NCI-H1417 (cell line): ENCODE data around the gene CD180.

Experiments
- DNase-seq, 3 experiments: peaks; one replicate each; lab custom pipeline; 2025; lab: John Stamatoyannopoulos, UW

CD180 gene

DNA sequence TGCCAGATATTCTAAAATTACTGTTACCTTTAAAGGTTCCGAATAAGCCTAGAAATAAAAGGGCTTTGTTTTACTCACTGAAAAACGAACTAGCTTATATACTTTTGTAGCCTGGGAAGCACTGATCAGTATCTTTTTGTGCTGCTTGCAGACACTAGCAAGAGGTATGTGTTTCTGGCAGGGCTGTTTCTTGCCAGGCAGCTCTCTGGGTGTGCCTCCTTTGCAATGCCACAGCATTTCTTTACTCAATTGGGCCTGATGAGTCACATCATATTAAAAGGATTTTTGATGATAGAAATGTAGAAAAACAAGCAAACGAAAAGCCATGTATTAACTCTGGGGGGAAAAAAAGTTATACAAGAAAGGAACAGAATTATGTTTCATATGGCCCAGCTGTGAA lies 35.6 kb downstream of the CD180 start:
- no peak for DNase-seq

DNA sequence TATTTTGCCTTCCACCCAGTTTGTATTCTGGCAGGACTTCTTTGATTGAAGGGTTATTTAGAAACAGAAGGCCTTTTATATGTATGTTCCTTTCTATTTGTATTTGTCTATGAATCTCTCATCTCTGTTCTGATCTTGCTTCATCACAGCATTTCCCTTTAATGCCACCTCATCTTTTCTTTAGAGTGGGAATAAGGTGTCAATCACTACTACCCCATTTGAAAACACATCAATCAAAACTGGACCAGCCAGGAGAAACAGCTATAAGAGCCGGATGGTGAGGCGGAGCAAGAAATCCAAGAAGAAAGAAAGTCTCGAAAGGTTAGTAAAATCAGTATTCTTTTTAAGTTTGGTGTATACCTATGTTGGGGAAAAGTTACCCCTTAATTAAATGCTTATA lies 36.3 kb downstream of the CD180 start:
- no peak for DNase-seq

DNA sequence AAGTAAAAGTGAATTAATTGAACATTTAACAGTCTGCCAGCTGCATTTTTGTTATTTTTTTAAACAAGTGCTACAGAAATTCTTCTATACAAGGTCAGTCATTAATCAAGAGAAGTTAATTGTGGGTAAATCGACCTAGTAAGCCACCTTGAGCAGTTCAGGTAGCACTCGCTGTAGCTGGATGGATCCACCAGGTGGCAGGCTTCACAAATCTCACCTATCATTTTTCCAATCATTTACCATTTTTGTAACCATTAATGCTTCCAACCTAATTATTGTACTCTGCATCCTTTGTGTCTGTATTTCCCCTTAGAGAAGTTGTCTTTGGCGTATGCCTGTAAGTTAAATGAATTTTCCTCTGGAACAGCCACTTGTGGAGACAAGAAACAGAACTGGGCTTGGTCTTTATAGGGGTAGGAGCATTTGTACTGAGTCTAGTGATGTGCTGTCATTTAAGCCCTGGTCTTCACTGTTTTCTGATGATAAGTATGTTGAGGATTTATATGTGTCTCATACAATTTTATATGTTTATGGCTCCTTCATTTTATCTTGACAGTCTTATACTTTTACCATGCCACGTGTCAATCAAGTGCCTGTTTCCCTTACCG lies 39.5 kb downstream of the CD180 start:
- peak; percentile 3 to 37 (median 36) for DNase-seq

DNA sequence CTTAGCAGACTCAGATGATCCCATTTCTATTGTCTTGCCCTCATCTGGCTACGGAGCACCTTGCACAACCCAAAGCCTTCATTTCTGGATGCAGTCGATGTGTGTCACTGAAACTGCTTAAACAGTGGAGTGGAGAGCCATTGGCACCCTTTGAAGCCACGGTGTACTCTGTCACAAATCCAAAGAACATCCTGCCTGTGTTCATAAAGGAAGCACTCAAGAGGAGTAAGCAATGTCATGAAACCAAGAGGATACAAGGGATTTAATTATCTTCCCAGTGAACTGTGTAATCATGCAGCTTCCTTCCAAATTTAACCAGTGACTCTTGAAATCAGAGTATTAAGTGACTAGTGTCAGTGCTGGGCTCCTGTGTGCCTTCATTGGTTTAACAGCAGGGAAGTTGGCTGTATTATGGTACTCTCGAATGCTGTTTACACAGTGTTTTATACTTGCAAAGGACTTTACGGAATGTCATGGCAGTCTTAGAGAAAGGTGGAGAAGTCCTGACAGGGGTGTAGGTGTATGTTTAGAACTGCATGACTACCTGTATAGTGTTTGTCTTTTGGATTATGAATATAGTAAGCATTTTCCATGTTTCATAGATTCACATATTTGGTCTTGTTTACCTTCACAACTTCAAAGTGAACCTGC lies 41.9 kb downstream of the CD180 start:
- DNase-seq = peak in 2 of 3 experiments; percentile 1 to 82

DNA sequence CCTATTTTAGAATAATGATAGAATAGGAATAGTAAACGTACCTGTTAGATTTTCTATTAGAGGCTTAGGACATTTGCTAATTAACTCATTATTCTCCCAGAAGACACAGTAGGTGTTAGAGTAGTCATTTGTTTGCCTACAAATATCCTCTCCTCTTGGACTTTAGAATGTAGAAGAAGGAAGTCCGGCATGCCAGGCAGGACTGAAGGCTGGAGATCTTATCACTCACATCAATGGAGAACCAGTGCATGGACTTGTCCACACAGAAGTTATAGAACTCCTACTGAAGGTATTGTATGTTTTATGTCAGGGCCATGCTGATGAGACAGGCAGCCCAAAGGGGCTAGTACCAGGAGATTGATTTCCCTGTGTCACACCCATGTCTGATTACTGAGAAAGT lies 43.3 kb downstream of the CD180 start:
- DNase-seq = no peak

DNA sequence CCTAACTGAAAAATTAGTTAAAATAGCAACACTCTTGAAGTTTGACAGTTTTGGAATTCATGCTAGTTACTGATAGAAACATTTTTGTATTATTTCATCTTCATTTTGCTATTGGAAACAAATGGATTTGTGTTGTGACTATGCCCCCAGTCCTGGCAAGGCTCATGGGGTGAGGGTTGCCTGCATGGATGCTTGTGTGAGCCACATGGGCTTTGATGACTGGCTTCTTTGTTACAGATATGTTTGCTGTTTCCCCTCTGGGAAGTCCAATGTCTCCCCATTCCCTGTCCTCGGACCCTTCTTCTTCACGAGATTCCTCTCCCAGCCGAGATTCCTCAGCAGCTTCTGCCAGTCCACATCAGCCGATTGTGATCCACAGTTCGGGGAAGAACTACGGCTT lies 44.2 kb downstream of the CD180 start:
- DNase-seq = no peak

DNA sequence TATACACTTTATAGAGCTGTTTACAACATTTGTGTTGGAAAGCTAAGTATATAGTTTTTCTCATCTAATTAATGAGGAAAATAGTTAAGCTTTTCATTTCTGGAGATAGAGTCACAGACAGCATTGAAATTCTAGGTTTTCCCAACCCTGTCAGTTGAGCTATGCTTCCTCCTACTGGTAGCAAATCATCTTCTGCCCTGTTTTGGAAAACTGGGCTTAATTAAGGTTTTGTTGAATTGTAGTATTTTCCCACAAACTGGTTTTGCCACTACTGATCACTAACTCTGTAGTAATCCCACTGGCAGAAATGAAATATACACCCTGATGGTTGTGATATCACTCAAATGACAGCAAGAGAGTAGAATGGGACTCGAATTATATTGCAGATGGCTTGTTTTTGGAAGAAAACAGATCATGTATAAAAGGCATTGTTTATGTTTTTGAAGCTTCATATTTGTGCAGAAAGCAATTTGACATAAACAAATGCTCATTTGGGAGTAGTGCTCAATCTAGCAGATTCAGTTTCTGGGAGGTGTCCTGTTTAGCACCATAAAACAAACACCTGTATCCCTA lies 46.6 kb downstream of the CD180 start:
- peak in 1 of 3 experiments; percentile 9 for DNase-seq

DNA sequence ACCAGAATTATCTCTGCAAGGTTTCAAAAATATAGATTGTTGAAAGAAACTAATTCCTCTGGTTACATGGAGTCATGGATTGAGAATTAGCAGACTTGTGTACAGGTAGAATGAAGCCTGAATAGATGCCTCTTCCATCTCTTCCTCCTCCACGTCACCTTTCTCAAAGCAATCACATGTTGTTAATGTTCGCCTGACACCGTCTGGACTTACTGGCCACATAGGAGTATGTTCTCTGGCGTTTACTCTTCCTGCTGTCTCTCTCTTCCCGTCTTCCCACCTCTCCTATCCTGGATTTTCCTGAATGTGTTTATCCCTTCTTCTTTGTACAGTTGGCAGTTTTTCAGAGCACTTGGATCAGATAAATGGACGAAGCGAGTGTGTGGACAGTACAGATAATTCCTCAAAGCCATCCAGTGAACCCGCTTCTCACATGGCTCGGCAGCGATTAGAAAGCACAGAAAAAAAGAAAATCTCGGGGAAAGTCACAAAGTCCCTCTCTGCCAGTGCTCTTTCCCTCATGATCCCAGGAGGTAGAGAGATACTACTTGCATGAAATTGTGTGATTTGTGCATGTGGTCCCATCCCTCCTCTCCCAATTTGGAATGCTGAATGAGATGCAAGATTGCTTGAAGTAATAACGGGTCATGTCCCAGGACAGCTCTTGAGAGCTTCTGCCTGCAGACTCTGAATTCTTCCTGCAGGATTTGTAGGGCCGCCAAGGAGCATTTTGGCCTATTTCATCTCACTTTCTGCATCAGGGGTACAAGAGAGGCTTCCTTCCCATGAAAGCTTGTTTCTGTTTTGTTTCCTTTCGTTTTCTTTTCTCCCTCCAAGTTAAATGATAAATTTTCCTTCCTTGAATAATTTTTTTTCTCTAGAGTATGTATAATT lies 47.3 kb downstream of the CD180 start:
- no peak for DNase-seq

DNA sequence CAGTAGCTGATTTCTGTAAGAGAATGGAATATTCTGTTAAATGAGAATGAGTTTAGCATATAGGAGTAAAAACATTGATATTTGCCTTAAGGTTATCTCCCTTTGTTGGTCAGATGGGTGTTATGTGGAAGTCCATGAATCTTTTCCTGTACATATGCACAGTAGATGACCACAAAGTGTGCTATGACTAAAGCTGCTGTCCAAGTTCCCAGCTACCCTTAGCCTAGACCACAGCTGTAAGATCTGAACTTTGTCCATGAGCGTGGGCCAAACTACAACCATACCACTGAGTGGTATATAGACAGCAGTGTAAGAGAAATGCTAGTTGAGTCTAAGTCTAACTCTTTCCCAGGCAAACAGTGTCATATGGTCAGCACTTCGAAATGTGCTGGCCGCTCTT lies 48.8 kb downstream of the CD180 start:
- DNase-seq = no peak

DNA sequence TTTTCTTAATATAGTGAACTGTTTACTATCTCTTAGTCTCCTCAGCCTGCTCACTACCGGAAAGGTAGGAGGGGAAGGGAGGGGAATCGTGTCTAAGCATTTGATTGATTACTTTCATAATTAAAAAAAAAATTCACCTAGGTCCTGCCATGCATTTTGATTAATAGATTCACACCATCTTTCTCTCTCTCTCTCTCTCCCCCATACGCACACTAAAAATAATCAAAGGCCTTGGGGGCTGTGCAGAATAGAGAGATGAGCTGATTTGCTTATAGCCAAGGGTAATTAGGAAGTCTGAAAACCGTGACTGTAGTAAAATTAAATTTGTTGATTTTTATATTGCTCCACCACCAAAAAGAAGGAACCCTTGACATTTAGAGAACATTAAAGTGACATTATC lies 49.6 kb downstream of the CD180 start:
- no peak for DNase-seq

DNA sequence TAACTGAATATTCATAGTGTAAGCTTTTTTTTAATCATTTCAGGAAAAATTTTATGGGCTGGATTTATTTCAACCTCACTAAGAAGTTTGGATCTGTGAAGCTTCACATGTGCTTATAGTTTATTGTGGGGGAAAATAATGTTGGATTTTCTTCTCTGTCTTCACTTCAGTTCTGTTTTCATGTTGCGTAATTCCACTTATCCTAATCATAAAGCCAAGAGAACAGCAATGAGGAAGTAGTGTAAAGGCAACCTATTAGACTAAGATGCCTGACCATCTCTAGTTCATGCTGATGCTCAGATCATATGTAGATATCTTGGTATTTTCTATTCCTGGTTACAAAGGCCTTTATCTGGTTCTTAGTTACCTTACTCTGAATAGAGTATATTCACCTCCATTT lies 50.0 kb downstream of the CD180 start:
- DNase-seq = no peak

DNA sequence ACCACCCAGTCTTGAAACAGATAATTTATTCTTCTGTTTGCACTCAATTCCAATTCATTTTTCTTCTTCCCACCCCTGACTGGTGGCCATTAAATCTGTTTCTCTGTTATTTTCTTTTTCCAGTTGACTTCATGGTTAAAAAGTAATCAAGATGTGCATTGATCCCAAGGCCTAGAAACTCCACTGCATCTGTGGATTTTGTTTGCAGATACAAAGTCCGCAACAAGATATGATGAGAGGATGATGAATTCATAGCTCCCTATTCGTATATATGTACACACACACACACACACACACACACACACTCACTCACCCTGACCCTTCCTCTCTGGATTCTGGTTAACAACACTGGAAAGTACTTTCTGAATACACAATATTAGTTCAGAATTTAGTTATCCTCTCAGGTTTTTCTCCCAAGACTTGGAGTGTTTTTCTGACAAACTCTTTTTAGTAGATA lies 52.4 kb downstream of the CD180 start:
- DNase-seq = no peak

DNA sequence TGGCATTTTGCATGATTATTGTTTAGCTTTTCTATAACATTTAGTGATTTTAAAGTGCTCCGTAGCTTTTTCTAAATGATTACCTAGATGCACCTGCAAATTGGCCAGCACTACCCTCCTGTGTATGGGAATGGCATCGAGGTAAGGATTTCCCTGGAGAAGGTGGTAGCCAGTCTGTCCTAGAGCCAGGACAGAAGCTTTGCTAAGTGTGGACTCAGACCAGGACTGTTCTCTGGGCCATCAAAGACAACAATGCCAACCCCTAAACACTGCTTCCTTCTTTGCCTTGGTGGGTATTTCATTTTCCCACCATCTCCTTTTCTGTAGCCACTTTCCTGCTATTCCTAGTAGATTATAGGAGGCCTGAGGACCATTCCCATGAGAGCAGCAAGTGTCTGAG lies 53.0 kb downstream of the CD180 start:
- no peak for DNase-seq

DNA sequence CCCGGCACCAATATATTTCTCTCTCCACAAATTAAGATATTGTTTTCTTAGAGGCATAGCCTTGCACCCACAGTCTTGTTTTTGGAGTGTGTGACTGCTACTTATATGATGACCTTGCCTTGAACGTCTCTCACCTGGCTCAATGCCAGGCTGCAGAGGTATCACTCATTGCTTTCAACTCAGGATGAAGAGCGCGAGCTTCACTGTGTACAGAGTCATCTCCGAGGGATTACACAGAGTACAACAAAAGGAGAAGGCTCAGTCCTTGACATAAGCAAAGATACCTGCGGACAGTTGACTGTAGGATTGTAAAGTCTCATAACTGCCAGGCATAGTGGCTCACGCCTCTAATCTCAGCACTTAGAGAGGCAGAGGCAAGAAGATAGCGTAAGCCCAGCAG lies 53.8 kb downstream of the CD180 start:
- DNase-seq = peak; percentile 8 to 75 (median 26)

DNA sequence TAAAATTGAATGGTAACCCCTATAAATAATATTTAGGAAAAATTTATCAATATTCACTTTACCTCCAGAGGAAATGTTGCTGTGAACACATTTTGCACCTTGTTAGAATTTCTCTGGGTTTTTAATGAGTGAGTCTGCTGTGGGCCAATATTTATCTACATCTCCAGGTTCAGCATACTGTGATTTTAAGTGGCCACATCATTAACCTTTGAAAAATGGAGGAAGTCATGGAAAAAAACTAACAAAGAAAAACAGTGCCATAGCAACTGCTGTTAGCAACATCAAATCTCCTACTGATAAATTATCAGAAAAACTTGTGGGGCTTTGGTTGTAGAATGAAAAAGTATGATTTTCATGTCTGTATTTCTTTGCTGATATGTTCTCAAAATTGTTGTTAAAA lies 55.0 kb downstream of the CD180 start:
- DNase-seq = peak in 2 of 3 experiments; percentile 22 to 62

DNA sequence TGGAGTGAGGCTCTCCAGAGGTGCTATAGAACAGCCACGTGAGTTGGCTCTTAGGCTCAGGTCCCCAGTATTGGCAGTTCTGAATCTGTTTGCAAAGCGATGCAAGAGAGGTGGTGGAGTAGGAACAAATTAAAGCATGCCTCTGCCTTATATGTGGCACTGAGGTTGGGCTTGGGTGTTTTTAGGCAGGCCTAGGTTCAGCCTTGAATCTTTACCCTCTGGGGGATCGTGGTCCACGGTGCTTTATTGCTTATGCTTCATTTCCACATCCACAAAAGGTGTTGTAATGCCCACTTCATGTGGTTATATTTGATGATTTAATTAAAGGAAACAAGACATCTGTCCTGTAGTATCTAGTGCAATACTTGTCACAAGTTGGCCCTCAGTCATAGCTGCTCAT lies 56.2 kb downstream of the CD180 start:
- DNase-seq = no peak

DNA sequence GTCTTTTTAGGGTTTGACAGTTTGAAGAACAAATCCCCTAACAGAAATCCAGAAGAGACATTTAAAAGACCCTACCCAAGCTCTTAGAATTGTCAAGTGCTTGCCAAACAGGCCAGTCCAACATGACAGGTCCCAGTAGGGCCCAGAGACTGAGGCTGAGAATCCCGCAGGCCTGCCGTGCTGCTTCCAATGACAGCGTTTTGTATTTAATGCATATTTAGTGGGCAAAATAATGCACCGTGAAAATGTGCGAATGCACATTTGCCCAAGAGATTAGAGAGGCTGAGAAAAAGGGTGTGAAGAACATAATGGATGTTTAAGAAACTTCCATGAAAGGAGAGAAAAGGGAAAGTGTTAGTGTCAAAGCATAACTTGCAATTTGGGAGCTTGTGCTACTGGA lies 57.6 kb downstream of the CD180 start:
- DNase-seq = no peak

DNA sequence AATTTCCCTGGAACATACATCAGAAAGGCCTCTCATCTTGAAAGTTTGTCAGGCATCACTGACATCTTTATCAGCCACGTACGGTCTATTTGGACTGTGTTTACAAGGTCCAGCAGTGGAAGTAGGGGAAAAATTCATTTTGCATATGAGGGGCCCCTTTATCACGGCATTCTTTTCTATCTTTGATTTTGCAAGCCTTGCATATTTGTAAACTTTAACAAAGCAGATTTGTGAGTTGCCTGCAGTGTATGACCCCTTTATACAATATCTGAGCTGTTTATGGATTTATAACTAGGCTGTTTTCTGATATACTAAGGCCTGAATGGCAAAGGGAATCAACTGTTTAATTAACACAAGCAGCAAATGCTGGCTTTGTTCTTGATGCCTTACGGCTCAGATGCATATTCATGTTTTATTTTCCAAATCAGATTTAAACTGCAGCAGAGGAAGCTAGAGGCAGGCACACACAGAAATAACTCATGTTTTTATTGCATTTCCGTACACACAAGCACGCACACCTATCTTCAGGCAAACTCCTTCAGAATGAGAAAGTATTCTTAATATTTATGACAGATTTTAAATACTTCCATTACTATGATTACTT lies 61.1 kb downstream of the CD180 start:
- no peak for DNase-seq

DNA sequence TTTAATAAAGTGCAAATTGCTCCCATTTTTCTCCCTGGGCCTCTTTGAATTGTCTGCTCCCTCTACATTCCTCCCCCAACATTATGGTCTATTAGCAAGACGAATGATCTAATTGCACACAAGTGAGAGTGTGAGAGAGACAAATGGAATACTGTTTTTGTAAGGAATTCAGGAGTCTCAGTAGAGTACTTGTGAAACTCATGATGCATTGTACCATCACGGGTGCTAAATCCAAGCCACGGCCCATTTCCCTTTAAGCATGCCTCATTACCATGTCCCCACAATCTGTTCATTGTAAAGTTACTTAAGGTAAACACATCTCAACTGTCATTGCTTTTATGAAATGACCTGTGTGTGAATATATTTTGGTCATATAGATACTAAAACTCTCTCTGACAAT lies 62.8 kb downstream of the CD180 start:
- peak in 2 of 3 experiments; percentile 40 to 98 for DNase-seq

DNA sequence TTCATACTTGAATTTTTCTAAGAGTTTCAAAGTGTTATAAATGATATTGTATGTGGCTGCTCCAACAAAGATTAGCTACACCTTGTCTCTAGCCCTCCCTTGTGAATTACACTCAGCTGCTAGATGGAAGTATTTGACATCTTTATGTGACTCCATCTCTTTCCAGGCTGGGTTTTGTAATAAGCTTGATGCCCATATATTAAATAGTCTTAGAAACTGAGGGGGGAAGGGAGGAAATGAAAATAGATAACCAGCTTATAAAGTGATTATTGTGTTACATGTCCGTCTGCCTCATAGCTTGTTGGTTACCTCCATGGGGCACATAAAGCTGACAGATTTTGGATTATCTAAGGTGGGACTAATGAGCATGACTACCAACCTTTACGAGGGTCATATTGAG lies 63.4 kb downstream of the CD180 start:
- peak in 1 of 3 experiments; percentile 53 for DNase-seq

DNA sequence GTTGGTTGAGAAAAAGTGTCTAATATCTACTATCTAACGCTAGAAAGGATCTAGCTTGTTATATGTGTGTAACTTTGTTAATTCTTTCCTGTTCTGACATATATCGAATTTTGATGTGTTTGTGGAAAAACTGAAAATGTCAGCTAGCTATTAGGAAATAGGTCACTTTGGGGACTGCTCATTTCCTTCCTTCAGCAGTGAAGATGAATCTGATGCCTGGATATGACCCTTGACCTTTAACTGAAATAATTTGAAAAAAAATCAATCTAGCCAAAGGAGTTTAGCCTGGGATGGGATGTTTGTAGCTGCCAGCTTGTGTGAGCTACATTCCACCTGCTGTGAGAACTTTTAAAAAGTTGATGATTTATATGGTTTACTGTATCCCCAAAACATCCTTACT lies 66.8 kb downstream of the CD180 start:
- no peak for DNase-seq
